ENCODE measurements around the gene CXCR4.

CXCR4 gene

GRCh38 chr2:136130511-136130910, 12.6 kb upstream of the CXCR4 start:
- peaks cover 30% of the 10 kb centered on the region for H3K4me1 ChIP-seq (ENCODE audit: insufficient read depth, low read length)
- H3K27ac ChIP-seq (ENCODE audit: low read length), result no peak overlapping the region
- no peaks in the 10 kb centered on the region; the same call in 1 of the 2 replicates for H3K27me3 ChIP-seq (ENCODE audit: insufficient read depth, low read length)
- no peaks in the 10 kb centered on the region for H3K9me3 ChIP-seq (ENCODE audit: insufficient read depth, low read depth, low read length)
- no peaks in the 10 kb centered on the region for H3K36me3 ChIP-seq (ENCODE audit: insufficient read depth, low read depth, low read length)
- no peak overlapping the region for H3K9ac ChIP-seq (ENCODE audit: low read depth, low read length)
- H3K4me3 ChIP-seq (ENCODE audit: low read length), result no peak overlapping the region

- peaks cover 33% of the 10 kb centered on the region for H3K4me1 ChIP-seq (ENCODE audit: insufficient read depth, low read length)
- H3K4me3 ChIP-seq (ENCODE audit: low read length), result no peak overlapping the region
- no peaks in the 10 kb centered on the region; the same call in 1 of the 2 replicates for H3K27me3 ChIP-seq (ENCODE audit: insufficient read depth, low read length)
- H3K27ac ChIP-seq (ENCODE audit: low read length), result no peak overlapping the region
- H3K36me3 ChIP-seq (ENCODE audit: insufficient read depth, low read depth, low read length), result no peaks in the 10 kb centered on the region
- no peaks in the 10 kb centered on the region for H3K9me3 ChIP-seq (ENCODE audit: insufficient read depth, low read depth, low read length)
- H3K9ac ChIP-seq (ENCODE audit: low read depth, low read length), result no peak overlapping the region
These were observed 12.1 kb upstream of the CXCR4 start for GRCh38 chr2:136130045-136130444.

GRCh38 chr2:136129601-136130000, 11.7 kb upstream of the CXCR4 start:
- H3K4me3 ChIP-seq (ENCODE audit: low read length), result no peak overlapping the region
- H3K27me3 ChIP-seq (ENCODE audit: insufficient read depth, low read length), result no peaks in the 10 kb centered on the region; the same call in 1 of the 2 replicates
- no peaks in the 10 kb centered on the region for H3K36me3 ChIP-seq (ENCODE audit: insufficient read depth, low read depth, low read length)
- no peak overlapping the region for H3K27ac ChIP-seq (ENCODE audit: low read length)
- H3K4me1 ChIP-seq (ENCODE audit: insufficient read depth, low read length), result peaks cover 33% of the 10 kb centered on the region
- no peak overlapping the region for H3K9ac ChIP-seq (ENCODE audit: low read depth, low read length)
- no peaks in the 10 kb centered on the region for H3K9me3 ChIP-seq (ENCODE audit: insufficient read depth, low read depth, low read length)

- Histone ChIP-seq H3K27me3 (ENCODE audit: insufficient read depth, low read length) (no peaks in the 10 kb centered on the region; the same call in 1 of the 2 replicates), H3K36me3 (ENCODE audit: insufficient read depth, low read depth, low read length) (no peaks in the 10 kb centered on the region), H3K9ac (ENCODE audit: low read depth, low read length) (no peak overlapping the region), H3K4me1 (ENCODE audit: insufficient read depth, low read length) (peaks cover 33% of the 10 kb centered on the region), H3K27ac (ENCODE audit: low read length) (no peak overlapping the region), H3K9me3 (ENCODE audit: insufficient read depth, low read depth, low read length) (no peaks in the 10 kb centered on the region), H3K4me3 (ENCODE audit: low read length) (no peak overlapping the region)
These were observed 11.0 kb upstream of the CXCR4 start for GRCh38 chr2:136128905-136129304.

- Histone ChIP-seq H3K4me1 (ENCODE audit: insufficient read depth, low read length) (peaks cover 33% of the 10 kb centered on the region), H3K36me3 (ENCODE audit: insufficient read depth, low read depth, low read length) (no peaks in the 10 kb centered on the region), H3K27ac (ENCODE audit: low read length) (no peak overlapping the region), H3K9ac (ENCODE audit: low read depth, low read length) (no peak overlapping the region), H3K4me3 (ENCODE audit: low read length) (no peak overlapping the region), H3K9me3 (ENCODE audit: insufficient read depth, low read depth, low read length) (no peaks in the 10 kb centered on the region), H3K27me3 (ENCODE audit: insufficient read depth, low read length) (no peaks in the 10 kb centered on the region; the same call in 1 of the 2 replicates)
These were observed 10.4 kb upstream of the CXCR4 start for GRCh38 chr2:136128366-136128765.

GRCh38 chr2:136127356-136127755, 9.4 kb upstream of the CXCR4 start:
- no peaks in the 10 kb centered on the region; the same call in 1 of the 2 replicates for H3K27me3 ChIP-seq (ENCODE audit: insufficient read depth, low read length)
- H3K4me1 ChIP-seq (ENCODE audit: insufficient read depth, low read length), result peaks cover 33% of the 10 kb centered on the region
- no peak overlapping the region for H3K4me3 ChIP-seq (ENCODE audit: low read length)
- no peak overlapping the region for H3K27ac ChIP-seq (ENCODE audit: low read length)
- no peak overlapping the region for H3K9ac ChIP-seq (ENCODE audit: low read depth, low read length)
- H3K9me3 ChIP-seq (ENCODE audit: insufficient read depth, low read depth, low read length), result no peaks in the 10 kb centered on the region
- no peaks in the 10 kb centered on the region for H3K36me3 ChIP-seq (ENCODE audit: insufficient read depth, low read depth, low read length)

GRCh38 chr2:136126421-136126926, 8.5 kb upstream of the CXCR4 start:
- Histone ChIP-seq H3K4me1 (ENCODE audit: insufficient read depth, low read length) (peaks cover 33% of the 10 kb centered on the region), H3K9ac (ENCODE audit: low read depth, low read length) (no peak overlapping the region), H3K27me3 (ENCODE audit: insufficient read depth, low read length) (peaks cover 4% of the 10 kb centered on the region)

GRCh38 chr2:136126021-136126420, 8.1 kb upstream of the CXCR4 start:
- Histone ChIP-seq H3K36me3 (ENCODE audit: insufficient read depth, low read depth, low read length) (no peaks in the 10 kb centered on the region), H3K27ac (ENCODE audit: low read length) (no peak overlapping the region), H3K4me3 (ENCODE audit: low read length) (peak overlapping the region; percentile 36; the same call in 1 of the 2 replicates), H3K9ac (ENCODE audit: low read depth, low read length) (0 out of 2 replicates have a peak overlapping the region, but pooled peaks have one; percentile 18), H3K4me1 (ENCODE audit: insufficient read depth, low read length) (peaks cover 33% of the 10 kb centered on the region), H3K9me3 (ENCODE audit: insufficient read depth, low read depth, low read length) (no peaks in the 10 kb centered on the region), H3K27me3 (ENCODE audit: insufficient read depth, low read length) (peaks cover 9% of the 10 kb centered on the region)

More at GRCh38 chr2:136126421-136126926, 8.5 kb upstream of the CXCR4 start:
- no peaks in the 10 kb centered on the region for H3K36me3 ChIP-seq (ENCODE audit: insufficient read depth, low read depth, low read length)
- no peak overlapping the region for H3K27ac ChIP-seq (ENCODE audit: low read length)
- no peaks in the 10 kb centered on the region for H3K9me3 ChIP-seq (ENCODE audit: insufficient read depth, low read depth, low read length)
- peak overlapping the region; percentile 36; the same call in 1 of the 2 replicates for H3K4me3 ChIP-seq (ENCODE audit: low read length)

- Histone ChIP-seq H3K9me3 (ENCODE audit: insufficient read depth, low read depth, low read length) (no peaks in the 10 kb centered on the region), H3K9ac (ENCODE audit: low read depth, low read length) (0 out of 2 replicates have a peak overlapping the region, but pooled peaks have one; percentile 18), H3K27me3 (ENCODE audit: insufficient read depth, low read length) (peaks cover 17% of the 10 kb centered on the region), H3K27ac (ENCODE audit: low read length) (no peak overlapping the region), H3K4me1 (ENCODE audit: insufficient read depth, low read length) (peaks cover 39% of the 10 kb centered on the region), H3K36me3 (ENCODE audit: insufficient read depth, low read depth, low read length) (no peaks in the 10 kb centered on the region), H3K4me3 (ENCODE audit: low read length) (no peak overlapping the region)
These were observed 7.3 kb upstream of the CXCR4 start for GRCh38 chr2:136125236-136125635.

- peaks cover 43% of the 10 kb centered on the region for H3K4me1 ChIP-seq (ENCODE audit: insufficient read depth, low read length)
- no peak overlapping the region for H3K27ac ChIP-seq (ENCODE audit: low read length)
- H3K9me3 ChIP-seq (ENCODE audit: insufficient read depth, low read depth, low read length), result no peaks in the 10 kb centered on the region
- H3K36me3 ChIP-seq (ENCODE audit: insufficient read depth, low read depth, low read length), result no peaks in the 10 kb centered on the region
- H3K9ac ChIP-seq (ENCODE audit: low read depth, low read length), result no peak overlapping the region
- no peak overlapping the region for H3K4me3 ChIP-seq (ENCODE audit: low read length)
- H3K27me3 ChIP-seq (ENCODE audit: insufficient read depth, low read length), result peaks cover 21% of the 10 kb centered on the region
These were observed 6.9 kb upstream of the CXCR4 start for GRCh38 chr2:136124805-136125204.

GRCh38 chr2:136122661-136123060, 4.7 kb upstream of the CXCR4 start:
- H3K9ac ChIP-seq (ENCODE audit: low read depth, low read length), result no peak overlapping the region
- peaks cover 41% of the 10 kb centered on the region for H3K27me3 ChIP-seq (ENCODE audit: insufficient read depth, low read length)
- no peaks in the 10 kb centered on the region for H3K36me3 ChIP-seq (ENCODE audit: insufficient read depth, low read depth, low read length)
- H3K9me3 ChIP-seq (ENCODE audit: insufficient read depth, low read depth, low read length), result no peaks in the 10 kb centered on the region
- no peak overlapping the region for H3K4me3 ChIP-seq (ENCODE audit: low read length)
- H3K27ac ChIP-seq (ENCODE audit: low read length), result no peak overlapping the region
- peaks cover 34% of the 10 kb centered on the region for H3K4me1 ChIP-seq (ENCODE audit: insufficient read depth, low read length)

- no peak overlapping the region for H3K9ac ChIP-seq (ENCODE audit: low read depth, low read length)
- peaks cover 54% of the 10 kb centered on the region for H3K27me3 ChIP-seq (ENCODE audit: insufficient read depth, low read length)
- H3K9me3 ChIP-seq (ENCODE audit: insufficient read depth, low read depth, low read length), result no peaks in the 10 kb centered on the region
- no peak overlapping the region for H3K27ac ChIP-seq (ENCODE audit: low read length)
- H3K4me3 ChIP-seq (ENCODE audit: low read length), result no peak overlapping the region
- peaks cover 22% of the 10 kb centered on the region for H3K4me1 ChIP-seq (ENCODE audit: insufficient read depth, low read length)
- no peaks in the 10 kb centered on the region for H3K36me3 ChIP-seq (ENCODE audit: insufficient read depth, low read depth, low read length)
These were observed 3.4 kb upstream of the CXCR4 start for GRCh38 chr2:136121204-136121910.

All from iPS-20b (cell line).